ENCODE results near the gene MAST1. TPM values are rescaled to one million over a fixed set of nuclear protein-coding genes. Genes with fewer than 3 reads are reported as not detected.

Gene MAST1
- total and polyA plus RNA-seq, 2 donors (not counting 1 experiment from before 2014, with no cell fraction given) = 0.39 to 1.1 TPM

- Histone ChIP-seq H3K9me3 (ENCODE audit: control extremely low read depth in 1 of 3, control insufficient read depth in 2 of 3, insufficient read depth in 1 of 3, low read length in 2 of 3) (peaks cover 0 to 32% (median 5%) of the 10 kb centered on the region in 3 donors), H3K4me2 (replicated peaks; ENCODE audit: low read depth, low read length, poor library complexity, severe bottlenecking) (peak within 1 kb of the TSS; percentile 90), H3K9ac (ENCODE audit: low read length) (peak within 1 kb of the TSS; percentile 62), H3K4me1 (ENCODE audit: control insufficient read depth in 2 of 2, insufficient read depth in 2 of 2, low read length in 2 of 2) (peaks cover 25 to 37% of the 10 kb centered on the region in 2 donors), H3K27me3 (replicated peaks in 1 of 4; ENCODE audit: control extremely low read depth in 1 of 4, control insufficient read depth in 3 of 4, insufficient read depth in 4 of 4, low read length in 3 of 4) (no peaks in the 10 kb centered on the region), H3K4me3 (ENCODE audit: control extremely low read depth in 1 of 5, extremely low read depth in 1 of 5, insufficient read depth in 1 of 5, low read depth in 2 of 5, low read length in 4 of 5) (no peak within 1 kb of the TSS), H2AFZ (ENCODE audit: insufficient read depth, low read depth, low read length, poor library complexity, severe bottlenecking) (peak within 1 kb of the TSS; percentile 66), H4K20me1 (ENCODE audit: control insufficient read depth, insufficient read depth, low read length, poor library complexity, severe bottlenecking) (peaks cover 6% of the 10 kb centered on the region), H3K36me3 (replicated peaks in 1 of 2; ENCODE audit: control extremely low read depth in 1 of 2, control insufficient read depth in 1 of 2, extremely low read depth in 1 of 2, insufficient read depth in 2 of 2, low read length in 1 of 2) (no peaks in the 10 kb centered on the region), H3K79me2 (ENCODE audit: control insufficient read depth, insufficient read depth, low read length) (peaks cover 11% of the 10 kb centered on the region), H3K27ac (ENCODE audit: low read length in 2 of 2) (no peak within 1 kb of the TSS)
- WGBS (ENCODE audit: insufficient coverage) = 88% methylated on average over 17 of the region's 17 CpGs
- no peaks in the 10 kb centered on the region for H3K27me3 Mint-ChIP-seq
- DNase-seq (no peak), ATAC-seq (ENCODE audit: low read depth) (no peak)
- POLR2A ChIA-PET = no interaction called here
- intact Hi-C loops (cut with micrococcal nuclease) = no loop called here
- H3K9me3 Mint-ChIP-seq (ENCODE audit: insufficient read depth) = no peaks in the 10 kb centered on the region
- TF ChIP-seq CTCF (IDR thresholded peaks at IDR 0.05) = no peak
- TF ChIP-seq EZH2 (IDR thresholded peaks at IDR 0.05; ENCODE audit: borderline replicate concordance, insufficient read depth, low read depth, low read length, poor library complexity, severe bottlenecking) = no peak
- H3K27ac Mint-ChIP-seq = no peak within 1 kb of the TSS
- CTCF ChIA-PET = interaction anchor here (1.1 to 1.2 kb wide), 2 partner anchors 41 to 207 kb away, joined by 3 read pairs; no protein-coding TSS in a partner anchor
- peak within 1 kb of the TSS; percentile 62 for H3K4me3 Mint-ChIP-seq
- peaks cover 38% of the 10 kb centered on the region for H3K4me1 Mint-ChIP-seq
Observed at GRCh38 chr19:12886969-12887747, 48.8 kb downstream of the MAST1 start, which contains the start of gene KLF1. KLF1 (minus strand) TSS chr19:12887201; CDS start chr19:12887140, 61 bp downstream.

DNA sequence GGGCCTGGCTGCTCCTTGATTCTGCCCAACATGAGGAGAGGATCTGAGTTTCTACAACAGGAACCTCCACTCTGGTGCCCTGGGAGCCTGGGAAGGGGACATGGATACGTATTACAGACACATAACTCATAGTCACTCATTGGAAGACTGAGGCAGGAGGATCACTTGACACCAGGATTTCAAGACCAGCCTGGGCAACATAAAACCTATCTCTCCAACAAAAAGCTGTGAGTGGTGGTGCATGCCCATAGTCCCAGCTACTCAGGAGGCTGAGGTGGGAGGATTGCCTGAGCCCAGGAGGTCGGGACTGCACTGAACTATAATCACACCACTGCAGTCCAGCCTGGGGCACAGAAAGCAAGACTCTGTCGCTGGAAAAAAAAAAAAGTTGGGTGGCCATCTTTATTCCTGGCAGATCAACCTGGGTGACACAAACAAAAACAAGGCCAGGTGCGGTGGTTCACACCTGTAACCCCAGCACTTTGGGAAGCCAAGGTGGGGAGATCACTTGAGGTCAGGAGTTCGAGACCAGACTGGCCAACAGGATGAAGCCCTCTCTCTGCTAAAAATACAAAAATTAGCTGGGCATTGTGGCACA, 49.8 kb downstream of the MAST1 start:
- no peak for TF ChIP-seq EZH2 (IDR thresholded peaks at IDR 0.05; ENCODE audit: borderline replicate concordance, insufficient read depth, low read depth, low read length, poor library complexity, severe bottlenecking)
- no peak for TF ChIP-seq CTCF (IDR thresholded peaks at IDR 0.05)
- no peak overlapping the region for H3K4me3 Mint-ChIP-seq
- H3K27ac Mint-ChIP-seq = no peak overlapping the region
- Histone ChIP-seq H3K4me3 (ENCODE audit: control extremely low read depth in 1 of 5, extremely low read depth in 1 of 5, insufficient read depth in 1 of 5, low read depth in 2 of 5, low read length in 4 of 5) (no peak overlapping the region), H3K4me2 (replicated peaks; ENCODE audit: low read depth, low read length, poor library complexity, severe bottlenecking) (no peak overlapping the region), H4K20me1 (ENCODE audit: control insufficient read depth, insufficient read depth, low read length, poor library complexity, severe bottlenecking) (peaks cover 6% of the 10 kb centered on the region), H3K36me3 (replicated peaks in 1 of 2; ENCODE audit: control extremely low read depth in 1 of 2, control insufficient read depth in 1 of 2, extremely low read depth in 1 of 2, insufficient read depth in 2 of 2, low read length in 1 of 2) (peaks cover 0 to under 1% of the 10 kb centered on the region in 2 experiments), H3K27ac (ENCODE audit: low read length in 2 of 2) (no peak overlapping the region), H3K27me3 (replicated peaks in 1 of 4; ENCODE audit: control extremely low read depth in 1 of 4, control insufficient read depth in 3 of 4, insufficient read depth in 4 of 4, low read length in 3 of 4) (no peaks in the 10 kb centered on the region), H2AFZ (ENCODE audit: insufficient read depth, low read depth, low read length, poor library complexity, severe bottlenecking) (no peak overlapping the region), H3K9ac (ENCODE audit: low read length) (no peak overlapping the region), H3K4me1 (ENCODE audit: control insufficient read depth in 2 of 2, insufficient read depth in 2 of 2, low read length in 2 of 2) (peaks cover 26 to 38% of the 10 kb centered on the region in 2 donors), H3K79me2 (ENCODE audit: control insufficient read depth, insufficient read depth, low read length) (peaks cover 13% of the 10 kb centered on the region), H3K9me3 (ENCODE audit: control extremely low read depth in 1 of 3, control insufficient read depth in 2 of 3, insufficient read depth in 1 of 3, low read length in 2 of 3) (peaks cover 0 to 23% (median 0%) of the 10 kb centered on the region in 3 donors)
- ChIA-PET POLR2A (no interaction called here), CTCF (interaction anchor here (0.8 to 1.2 kb wide), 4 partner anchors 41 to 276 kb away, joined by 3 read pairs; no protein-coding TSS in a partner anchor)
- 88% methylated on average over 3 of the region's 5 CpGs for WGBS (ENCODE audit: insufficient coverage)
- H3K9me3 Mint-ChIP-seq (ENCODE audit: insufficient read depth) = no peaks in the 10 kb centered on the region
- ATAC-seq (ENCODE audit: low read depth) (no peak), DNase-seq (no peak)
- intact Hi-C loops (cut with micrococcal nuclease) = no loop called here
- no peaks in the 10 kb centered on the region for H3K27me3 Mint-ChIP-seq
- H3K4me1 Mint-ChIP-seq = peaks cover 37% of the 10 kb centered on the region
